Neural progenitor cell (in vitro differentiated cells): Measurements from ENCODE around the gene MRPL39.

Source experiments
- CTCF ChIP-seq: fragments of 200-600 bp; sonication (generic); IDR thresholded peaks from 2 replicates; pipeline ENCODE4 v1.5.1; 2017; ENCODE audit warnings: antibody characterized with exemption, mild to moderate bottlenecking
- EZH2 ChIP-seq: fragments of 200-600 bp; sonication (generic); IDR thresholded peaks from 2 replicates; pipeline ENCODE4 v1.6.1; 2017; ENCODE audit warnings: antibody characterized with exemption, mild to moderate bottlenecking, moderate library complexity
- EZH2phosphoT487 ChIP-seq: fragments of 200-600 bp; sonication (generic); IDR thresholded peaks from 2 replicates; pipeline ENCODE4 v1.6.1; 2017; ENCODE audit warnings: antibody characterized with exemption

GRCh38 chr21:25564349-25564948 is 42.8 kb downstream of the MRPL39 start:
- TF ChIP-seq CTCF (no peak), EZH2 (no peak), EZH2phosphoT487 (no peak)
